Transverse colon (tissue), 4 donors: ENCODE results near the gene ULK4. TPM values are rescaled to one million over a fixed set of nuclear protein-coding genes. Genes with fewer than 3 reads are reported as not detected.

ENCODE experiments used
- DNase-seq: peaks from one replicate; pipeline ENCODE4 v3.0.0-alpha.2; 2019
- H3K27ac ChIP-seq, 4 donors: fragments of 200-600 bp; sonication (generic); 2 replicates each; pipeline ENCODE4 v1.5.1; 2016 to 2018; ENCODE audit warnings: inconsistent platforms in 4 of 4
- H3K27me3 ChIP-seq: fragments of 200-600 bp; sonication (generic); 2 replicates; pipeline ENCODE4 v1.5.1; 2017; ENCODE audit warnings: inconsistent platforms
- H3K36me3 ChIP-seq, 4 donors: fragments of 200-600 bp; sonication (generic); 2 replicates each; pipeline ENCODE4 v1.5.1; 2017 to 2019; ENCODE audit warnings: inconsistent platforms in 4 of 4
- H3K4me1 ChIP-seq, 4 donors: fragments of 200-600 bp; sonication (generic); 2 replicates each; pipeline ENCODE4 v1.5.1; 2017 to 2020; ENCODE audit warnings: inconsistent platforms in 4 of 4
- H3K4me3 ChIP-seq, 4 donors: fragments of 200-600 bp; sonication (generic); 1 replicate in 1 of 4; 2 replicates in 3 of 4; pipeline versions ENCODE4 v1.5.1 to v1.6.1; 2017 to 2019; ENCODE audit warnings: inconsistent platforms in 4 of 4
- H3K9me3 ChIP-seq, 2 donors: fragments of 200-600 bp; sonication (generic); 2 replicates each; pipeline ENCODE4 v1.5.1; 2017 to 2019; ENCODE audit warnings: inconsistent platforms in 2 of 2
- CTCF ChIP-seq, 5 experiments: fragments of 200-600 bp in 3 of 5; fragments of 450-650 bp in 2 of 5; sonication (generic) in 3 of 5; IDR thresholded peaks; 1 replicate in 2 of 5; 2 replicates in 3 of 5; pipeline ENCODE4 v1.5.1; 2016 to 2017; ENCODE audit warnings: antibody characterized with exemption in 5 of 5, inconsistent platforms in 3 of 5, mild to moderate bottlenecking in 2 of 5, moderate library complexity in 1 of 5
- EP300 ChIP-seq: sonication (generic); formaldehyde crosslinking; IDR thresholded peaks from one replicate; pipeline ENCODE4 v1.6.1; 2017; ENCODE audit warnings: antibody characterized with exemption, low read depth
- POLR2A ChIP-seq: fragments of 450-650 bp; IDR thresholded peaks from one replicate; pipeline ENCODE4 v1.6.1; 2016; ENCODE audit warnings: antibody characterized with exemption, mild to moderate bottlenecking, moderate library complexity
- POLR2AphosphoS5 ChIP-seq, 3 donors: sonication (generic); formaldehyde crosslinking; IDR thresholded peaks; one replicate each; pipeline ENCODE4 v1.6.1; 2016; ENCODE audit warnings: antibody characterized with exemption in 3 of 3
- WGBS, 2 donors: methylation state at CpG; one replicate each; pipeline ENCODE4 v1.1.5; 2018; ENCODE audit warnings: low coverage in 1 of 2; 5-methylcytosine and 5-hydroxymethylcytosine counted together
- in situ Hi-C, 4 donors: fragments of 200-750 bp; cut with MboI; loops; one replicate each; pipeline versions ENCODE4 v1.15.0 to v1.15.1; 2017; ENCODE audit warnings: low sequenced_read_pairs in 3 of 4, low pct_ligation_motif_present in 1 of 4, low pct_unique_long_range_greater_than_20kb in 1 of 4
- intact Hi-C: fragments of 100-400 bp; cut with DNase I; formaldehyde crosslinking; loops from one replicate; pipeline ENCODE4 v1.15.1; 2023; ENCODE audit warnings: low total_unique reads
- total RNA-seq, 4 donors: library from RNA; depleted of rRNA; stranded (reverse); fragments of >200 nt; gene quantifications; one replicate each; pipeline ENCODE4 v1.1.0, GENCODE V29; 2016

ULK4 gene
- total RNA-seq, 4 donors from 2014 or later = 4.1 to 19.2 (median 11.7) TPM

- Histone ChIP-seq H3K27me3 (no peaks in the 10 kb centered on the region), H3K4me3 (no peak overlapping the region), H3K27ac (no peak overlapping the region), H3K36me3 (no peaks in the 10 kb centered on the region), H3K4me1 (no peaks in the 10 kb centered on the region), H3K9me3 (no peaks in the 10 kb centered on the region)
- TF ChIP-seq POLR2AphosphoS5 (IDR thresholded peaks at IDR 0.05) = no peak
- no peak for TF ChIP-seq EP300
- no peak for TF ChIP-seq POLR2A
- TF ChIP-seq CTCF (IDR thresholded peaks at IDR 0.05) = no peak
- in situ Hi-C loops = no loop called here
- DNase-seq = no peak
- intact Hi-C loops = no loop called here
Observed at GRCh38 chr3:41940393-41940792, 21.5 kb downstream of the ULK4 start.

- Histone ChIP-seq H3K36me3 (no peaks in the 10 kb centered on the region), H3K4me1 (peaks cover 0 to 10% (median 0%) of the 10 kb centered on the region in 4 donors), H3K27ac (no peak overlapping the region), H3K27me3 (no peaks in the 10 kb centered on the region), H3K9me3 (no peaks in the 10 kb centered on the region), H3K4me3 (no peak overlapping the region)
- in situ Hi-C loops = no loop called here
- TF ChIP-seq CTCF (IDR thresholded peaks at IDR 0.05) = no peak
- no peak for DNase-seq
- 100% methylated on average over 1 of the region's 1 CpG for WGBS, 2 donors
- intact Hi-C loops = no loop called here
Observed at GRCh38 chr3:41936384-41936783, 25.5 kb downstream of the ULK4 start.

GRCh38 chr3:41933154-41933676, 28.7 kb downstream of the ULK4 start:
- in situ Hi-C loops (no loop called here), intact Hi-C loops (no loop called here)
- Histone ChIP-seq H3K4me3 (no peak overlapping the region), H3K36me3 (no peaks in the 10 kb centered on the region), H3K27ac (peak overlapping the region; percentile 32 to 63 (median 50)), H3K9me3 (no peaks in the 10 kb centered on the region), H3K4me1 (peaks cover 0 to 10% (median 0%) of the 10 kb centered on the region in 4 donors), H3K27me3 (no peaks in the 10 kb centered on the region)
- TF ChIP-seq POLR2AphosphoS5 (IDR thresholded peaks at IDR 0.05) = peak in 2 of 3 donors; percentile 63 to 64
- no peak for TF ChIP-seq CTCF (IDR thresholded peaks at IDR 0.05)
- WGBS, 2 donors = 40 to 48% methylated on average over 2 to 3 of the region's 3 CpGs
- DNase-seq = no peak

- no peaks in the 10 kb centered on the region for H3K36me3 ChIP-seq
- DNase-seq = no peak
- 78 to 91% methylated on average over 2 of the region's 2 CpGs for WGBS, 2 donors
- no peak overlapping the region for H3K4me3 ChIP-seq
- TF ChIP-seq POLR2AphosphoS5 (IDR thresholded peaks at IDR 0.05) (no peak), EP300 (no peak), CTCF (IDR thresholded peaks at IDR 0.05) (no peak), POLR2A (no peak)
- H3K27me3 ChIP-seq = no peaks in the 10 kb centered on the region
- intact Hi-C loops = no loop called here
- H3K9me3 ChIP-seq = no peaks in the 10 kb centered on the region
- in situ Hi-C loops = no loop called here
- peaks cover 0 to 10% (median 0%) of the 10 kb centered on the region in 4 donors for H3K4me1 ChIP-seq
- H3K27ac ChIP-seq = peak overlapping the region; percentile 32 to 63 (median 50)
Observed at GRCh38 chr3:41932464-41932863, 29.4 kb downstream of the ULK4 start.
